GM12874 (cell line): ENCODE data around the gene MPHOSPH9.

Source experiments
- TF ChIP-seq, protein P1 (sequence below): IDR thresholded peaks from 2 replicates; pipeline ENCODE4 v1.5.1; 2011; ENCODE audit warnings: low read depth, mild to moderate bottlenecking, control low read depth, low read length, moderate library complexity; ENCODE audit not compliant: insufficient read depth

MPHOSPH9 gene

DNA sequence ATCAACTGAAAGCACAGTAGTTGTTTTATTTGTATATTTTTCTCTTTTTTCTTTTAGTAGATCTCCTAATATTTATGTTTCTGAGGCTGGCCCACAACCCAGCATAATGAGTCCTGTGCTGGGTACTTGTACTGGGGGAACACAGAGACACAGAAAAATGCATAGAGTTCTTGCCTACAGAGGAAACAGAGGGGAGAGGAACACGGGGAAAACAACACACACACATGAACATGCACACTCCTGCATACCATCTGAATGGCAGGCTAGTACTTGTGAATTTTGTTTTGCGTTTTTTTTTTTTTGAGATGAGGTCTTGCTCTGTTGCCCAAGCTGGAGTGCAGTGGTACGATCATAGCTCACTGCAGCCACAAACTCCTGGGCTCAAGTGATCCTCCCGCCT, 103.3 kb downstream of the MPHOSPH9 start:
- TF ChIP-seq, protein P1, sequence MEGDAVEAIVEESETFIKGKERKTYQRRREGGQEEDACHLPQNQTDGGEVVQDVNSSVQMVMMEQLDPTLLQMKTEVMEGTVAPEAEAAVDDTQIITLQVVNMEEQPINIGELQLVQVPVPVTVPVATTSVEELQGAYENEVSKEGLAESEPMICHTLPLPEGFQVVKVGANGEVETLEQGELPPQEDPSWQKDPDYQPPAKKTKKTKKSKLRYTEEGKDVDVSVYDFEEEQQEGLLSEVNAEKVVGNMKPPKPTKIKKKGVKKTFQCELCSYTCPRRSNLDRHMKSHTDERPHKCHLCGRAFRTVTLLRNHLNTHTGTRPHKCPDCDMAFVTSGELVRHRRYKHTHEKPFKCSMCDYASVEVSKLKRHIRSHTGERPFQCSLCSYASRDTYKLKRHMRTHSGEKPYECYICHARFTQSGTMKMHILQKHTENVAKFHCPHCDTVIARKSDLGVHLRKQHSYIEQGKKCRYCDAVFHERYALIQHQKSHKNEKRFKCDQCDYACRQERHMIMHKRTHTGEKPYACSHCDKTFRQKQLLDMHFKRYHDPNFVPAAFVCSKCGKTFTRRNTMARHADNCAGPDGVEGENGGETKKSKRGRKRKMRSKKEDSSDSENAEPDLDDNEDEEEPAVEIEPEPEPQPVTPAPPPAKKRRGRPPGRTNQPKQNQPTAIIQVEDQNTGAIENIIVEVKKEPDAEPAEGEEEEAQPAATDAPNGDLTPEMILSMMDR, result no peak

DNA sequence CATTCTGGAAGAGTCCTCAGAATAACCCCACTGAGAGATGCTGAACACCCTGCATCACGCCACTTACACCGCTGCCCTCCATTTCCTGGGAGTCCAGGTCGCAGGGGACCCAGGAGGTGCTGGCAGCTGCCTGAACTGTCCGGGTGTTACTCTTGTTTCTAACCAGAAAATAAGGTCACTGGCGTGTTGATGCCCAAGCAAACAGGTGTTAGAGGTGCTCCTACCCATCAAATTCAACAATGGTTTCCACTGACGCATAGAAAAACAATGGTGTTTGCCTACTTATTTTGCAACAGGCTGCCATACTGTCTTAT, 105.8 kb downstream of the MPHOSPH9 start:
- TF ChIP-seq, protein P1, result no peak

DNA sequence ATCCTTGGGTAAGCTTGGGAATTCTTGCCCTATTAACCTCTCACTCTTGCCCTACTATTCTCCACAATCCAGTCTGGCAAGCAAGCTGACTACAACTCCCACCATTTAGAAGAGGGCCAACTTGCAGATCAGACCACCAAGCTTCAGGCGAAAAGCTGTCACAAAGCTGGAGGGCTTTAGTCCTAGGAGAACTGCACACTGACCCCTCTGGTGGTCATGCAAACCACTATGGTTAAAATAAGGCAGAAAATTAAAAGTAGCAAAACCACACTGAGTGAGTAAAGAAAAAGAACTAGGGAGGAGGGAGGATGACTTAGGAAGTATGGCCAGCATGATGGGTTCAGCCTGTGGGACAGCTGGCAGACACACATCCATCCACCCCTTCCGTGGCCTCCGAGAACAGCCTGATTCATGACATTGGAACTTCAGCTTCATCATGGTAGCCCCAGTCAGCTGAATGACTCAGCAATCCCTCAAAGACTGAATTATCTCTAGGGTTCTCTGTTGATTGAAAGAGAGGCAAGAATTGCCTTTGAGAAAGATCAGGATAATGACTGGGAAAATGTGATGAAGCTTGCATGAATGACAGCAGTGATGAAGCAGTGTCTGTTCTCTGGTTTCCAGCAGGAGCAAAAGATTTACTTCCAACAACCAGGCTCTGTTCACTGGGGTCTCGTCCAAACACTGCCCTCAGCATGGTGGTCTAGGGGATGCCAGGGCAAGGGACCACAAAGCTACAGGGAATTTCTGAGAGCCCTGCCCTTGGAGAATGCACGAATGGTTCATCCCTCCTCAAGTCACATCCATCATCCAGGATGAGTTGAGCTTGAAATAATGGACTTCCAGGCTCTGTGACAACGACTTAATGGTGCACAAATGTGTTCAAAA, 106.4 kb downstream of the MPHOSPH9 start:
- TF ChIP-seq, protein P1, result no peak

DNA sequence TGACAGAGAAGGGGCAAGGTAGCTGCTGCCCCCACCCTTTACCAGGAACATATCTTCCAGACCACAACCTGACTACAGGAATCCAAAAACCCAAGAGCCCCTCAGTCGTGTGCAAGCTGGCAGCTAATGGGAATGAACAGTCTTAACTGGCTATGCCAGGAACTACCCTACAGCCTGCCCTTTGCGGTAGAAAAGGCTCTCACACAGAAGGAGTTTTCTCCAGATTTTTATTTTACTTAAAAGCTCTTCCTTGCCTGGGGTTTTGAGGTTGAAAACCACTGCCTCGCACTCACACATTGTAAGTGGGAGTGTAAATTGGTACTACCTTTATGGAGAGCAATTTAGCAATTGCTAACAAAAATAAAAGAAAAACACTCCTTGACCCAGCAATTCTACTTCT, 110.3 kb downstream of the MPHOSPH9 start:
- TF ChIP-seq, protein P1, result no peak

DNA sequence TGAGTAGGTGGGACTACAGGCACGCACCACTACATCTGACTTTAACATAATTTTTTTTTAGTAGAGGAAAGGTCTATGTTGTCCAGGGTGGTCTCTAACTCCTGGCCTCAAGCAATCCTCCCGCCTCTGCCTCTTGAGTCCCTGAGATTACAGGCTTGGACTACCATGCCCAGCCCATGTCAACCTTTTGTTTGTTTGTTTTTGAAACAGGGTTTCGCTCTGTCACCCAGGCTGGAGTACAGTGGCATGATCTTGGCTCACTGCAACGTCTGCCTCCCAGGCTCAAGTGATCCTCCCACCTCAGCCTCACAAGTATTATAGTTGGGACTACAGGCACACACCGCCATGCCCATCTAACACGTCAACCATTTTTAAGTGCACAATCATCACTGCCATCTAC, 111.3 kb downstream of the MPHOSPH9 start:
- TF ChIP-seq, protein P1, result no peak

DNA sequence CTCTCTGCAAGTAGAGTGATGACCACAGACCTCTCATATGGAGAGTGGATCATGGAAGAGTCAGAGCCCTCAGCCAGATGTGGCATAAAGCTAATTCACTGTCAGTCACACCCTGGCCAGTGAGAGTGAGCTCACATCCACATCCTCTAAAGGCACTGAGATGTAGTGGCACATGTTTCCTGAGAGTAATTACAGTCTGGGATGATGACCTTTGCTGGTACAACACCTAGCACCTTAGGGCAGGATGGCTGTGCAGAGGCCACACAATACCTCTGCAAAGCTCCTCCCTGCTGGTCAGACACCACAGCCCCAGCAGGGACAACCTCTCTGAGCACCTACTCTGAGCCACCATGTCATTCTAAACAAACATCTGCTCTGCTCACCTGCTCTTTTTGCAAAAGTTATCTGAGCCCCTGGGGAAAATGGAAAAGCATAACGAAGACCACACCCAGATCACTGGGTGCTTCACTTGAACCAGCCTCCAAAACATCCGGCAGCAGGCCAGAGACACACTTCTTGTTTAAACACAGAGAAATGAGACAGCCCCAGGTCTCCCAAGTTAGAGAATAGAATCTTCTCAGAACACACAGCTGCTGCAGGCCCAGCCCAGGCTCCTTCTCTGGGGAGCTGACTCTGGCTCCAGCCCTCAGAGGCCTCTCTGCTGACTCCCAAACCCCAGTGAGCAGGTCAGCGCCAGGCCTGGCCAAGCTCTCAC, 112.3 kb downstream of the MPHOSPH9 start:
- TF ChIP-seq, protein P1, result no peak

DNA sequence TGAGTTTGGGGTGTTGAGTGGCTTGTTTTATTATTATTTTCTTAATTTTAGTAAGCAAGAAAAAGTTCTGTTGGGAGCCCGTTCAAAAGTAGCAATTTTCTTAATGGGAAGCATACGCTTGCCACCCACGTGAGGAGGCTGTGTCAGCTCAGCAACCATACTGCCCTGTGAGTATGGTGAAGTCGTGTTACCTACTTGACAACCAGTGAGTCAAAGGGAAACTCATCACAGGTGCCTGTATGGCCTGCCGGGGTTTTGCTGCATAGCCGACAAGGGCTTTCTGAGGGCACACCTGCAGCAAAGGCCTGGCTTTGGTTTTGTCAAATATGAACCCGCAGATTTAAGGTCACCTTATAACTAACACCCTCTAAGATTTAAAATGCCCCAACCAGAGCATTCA, 113.1 kb downstream of the MPHOSPH9 start:
- TF ChIP-seq, protein P1, result no peak
